ENCODE data around the gene ANO2.
"Not testable (repeated sequence)": the region's sequence is repeated elsewhere in the genome, so short reads cannot be mapped to it uniquely, and the experiment has no call there.

ANO2 gene

DNA sequence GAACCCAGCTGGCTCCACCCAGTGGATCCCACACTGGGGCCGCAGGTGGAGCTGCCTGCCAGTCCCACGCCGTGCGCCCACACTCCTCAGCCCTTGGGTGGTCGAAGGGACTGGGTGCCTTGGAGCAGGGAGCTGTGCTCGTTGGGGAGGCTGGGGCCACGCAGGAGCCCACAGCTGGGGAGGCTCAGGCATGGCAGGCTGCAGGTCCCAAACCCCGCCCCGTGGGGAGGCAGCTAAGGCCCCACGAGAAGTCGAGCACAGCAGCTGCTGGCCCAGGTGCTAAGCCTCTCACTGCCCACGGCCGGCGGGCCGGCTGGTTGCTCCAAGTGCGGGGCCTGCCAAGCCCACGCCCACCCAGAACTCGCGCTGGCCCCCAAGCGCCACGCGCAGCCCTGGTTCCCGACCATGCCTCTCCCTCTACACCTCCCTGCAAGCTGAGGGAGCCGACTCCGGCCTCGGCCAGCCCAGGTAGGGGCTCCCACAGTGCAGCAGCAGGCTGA lies 56.2 kb downstream of the ANO2 start:
- Histone ChIP-seq H3K4me3 (ENCODE audit: low read depth, low read length) (no peak overlapping the region), H3K27me3 (replicated peaks) (no peaks in the 10 kb centered on the region), H3K27ac (no peak overlapping the region), H3K36me3 (replicated peaks) (no peaks in the 10 kb centered on the region)
- no peak for DNase-seq
- in situ Hi-C loops (cut with HindIII; ENCODE audit: low pct_ligation_motif_present, low sequenced_read_pairs), result no loop called here
- TF ChIP-seq, protein P1, sequence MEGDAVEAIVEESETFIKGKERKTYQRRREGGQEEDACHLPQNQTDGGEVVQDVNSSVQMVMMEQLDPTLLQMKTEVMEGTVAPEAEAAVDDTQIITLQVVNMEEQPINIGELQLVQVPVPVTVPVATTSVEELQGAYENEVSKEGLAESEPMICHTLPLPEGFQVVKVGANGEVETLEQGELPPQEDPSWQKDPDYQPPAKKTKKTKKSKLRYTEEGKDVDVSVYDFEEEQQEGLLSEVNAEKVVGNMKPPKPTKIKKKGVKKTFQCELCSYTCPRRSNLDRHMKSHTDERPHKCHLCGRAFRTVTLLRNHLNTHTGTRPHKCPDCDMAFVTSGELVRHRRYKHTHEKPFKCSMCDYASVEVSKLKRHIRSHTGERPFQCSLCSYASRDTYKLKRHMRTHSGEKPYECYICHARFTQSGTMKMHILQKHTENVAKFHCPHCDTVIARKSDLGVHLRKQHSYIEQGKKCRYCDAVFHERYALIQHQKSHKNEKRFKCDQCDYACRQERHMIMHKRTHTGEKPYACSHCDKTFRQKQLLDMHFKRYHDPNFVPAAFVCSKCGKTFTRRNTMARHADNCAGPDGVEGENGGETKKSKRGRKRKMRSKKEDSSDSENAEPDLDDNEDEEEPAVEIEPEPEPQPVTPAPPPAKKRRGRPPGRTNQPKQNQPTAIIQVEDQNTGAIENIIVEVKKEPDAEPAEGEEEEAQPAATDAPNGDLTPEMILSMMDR (IDR thresholded peaks at IDR 0.05; ENCODE audit: low read depth, low read length, missing control alignments), result no peak

DNA sequence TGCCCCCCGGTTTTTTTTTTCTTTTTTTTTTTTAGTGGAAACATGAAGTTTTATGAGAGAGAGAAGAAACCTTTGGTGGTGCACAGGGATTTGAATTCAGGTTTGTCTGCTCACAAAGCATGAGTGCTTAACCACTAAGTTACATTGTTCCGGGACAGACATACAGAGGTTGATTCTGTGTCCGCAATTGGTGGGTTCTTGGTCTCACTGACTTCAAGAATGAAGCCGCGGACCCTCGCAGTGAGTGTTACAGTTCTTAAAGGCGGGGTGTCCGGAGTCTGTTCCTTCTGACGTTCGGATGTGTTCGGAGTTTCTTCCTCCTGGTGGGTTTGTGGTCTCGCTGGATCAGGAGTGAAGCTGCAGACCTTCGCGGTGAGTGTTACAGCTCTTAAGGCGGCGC lies 57.2 kb downstream of the ANO2 start:
- H3K36me3 ChIP-seq (replicated peaks); H3K4me3 ChIP-seq (ENCODE audit: low read depth, low read length); H3K27me3 ChIP-seq (replicated peaks); DNase-seq; H3K27ac ChIP-seq; in situ Hi-C loops (cut with HindIII; ENCODE audit: low pct_ligation_motif_present, low sequenced_read_pairs): not testable (repeated sequence)

DNA sequence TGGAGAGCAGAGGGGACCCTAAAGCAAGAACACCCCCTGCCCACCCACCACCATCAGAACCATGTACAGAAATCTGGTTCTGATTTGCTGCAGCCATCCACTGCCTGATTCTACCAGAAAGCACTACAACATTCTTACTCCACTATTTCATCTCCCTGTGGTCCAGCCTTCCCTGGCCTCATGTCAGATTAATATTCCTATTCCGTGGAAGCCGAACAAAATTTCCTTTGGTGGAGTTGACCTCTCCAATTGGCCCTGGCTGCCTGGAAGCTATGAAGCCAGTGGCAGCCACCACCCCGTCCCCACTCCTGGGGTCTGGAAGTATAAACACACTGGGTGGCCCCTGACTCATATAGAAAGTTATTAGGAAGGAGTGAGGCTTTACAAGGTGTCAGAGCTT lies 60.2 kb downstream of the ANO2 start:
- in situ Hi-C loops (cut with HindIII; ENCODE audit: low pct_ligation_motif_present, low sequenced_read_pairs), result no loop called here
- Histone ChIP-seq H3K27ac (no peak overlapping the region), H3K4me3 (ENCODE audit: low read depth, low read length) (no peak overlapping the region), H3K36me3 (replicated peaks) (no peaks in the 10 kb centered on the region), H3K27me3 (replicated peaks) (no peaks in the 10 kb centered on the region)
- TF ChIP-seq, protein P1 (IDR thresholded peaks at IDR 0.05; ENCODE audit: low read depth, low read length, missing control alignments), result no peak
- no peak for DNase-seq

DNA sequence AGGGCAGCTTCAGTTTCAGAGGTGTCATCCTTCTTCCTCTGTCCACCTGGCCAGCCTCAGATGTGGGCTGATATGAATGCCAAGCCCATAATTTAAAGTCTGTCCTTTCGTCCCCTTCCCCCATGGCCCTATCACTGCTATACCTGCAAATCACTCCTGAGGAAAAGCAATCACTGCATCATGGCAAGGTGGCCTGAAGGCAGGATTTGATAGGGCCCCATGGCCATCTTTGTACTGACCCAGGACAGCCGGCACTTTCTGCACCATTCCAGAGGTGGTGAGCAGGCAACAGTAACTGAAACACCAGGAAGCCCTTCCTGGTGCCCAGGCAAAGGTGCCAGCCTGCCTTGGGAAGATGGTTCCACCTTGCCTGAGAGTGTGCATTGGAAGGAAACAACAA lies 60.8 kb downstream of the ANO2 start:
- Histone ChIP-seq H3K27ac (no peak overlapping the region), H3K27me3 (replicated peaks) (no peaks in the 10 kb centered on the region), H3K36me3 (replicated peaks) (no peaks in the 10 kb centered on the region), H3K4me3 (ENCODE audit: low read depth, low read length) (no peak overlapping the region)
- in situ Hi-C loops (cut with HindIII; ENCODE audit: low pct_ligation_motif_present, low sequenced_read_pairs), result no loop called here
- DNase-seq, result no peak
- TF ChIP-seq, protein P1 (IDR thresholded peaks at IDR 0.05; ENCODE audit: low read depth, low read length, missing control alignments), result no peak

DNA sequence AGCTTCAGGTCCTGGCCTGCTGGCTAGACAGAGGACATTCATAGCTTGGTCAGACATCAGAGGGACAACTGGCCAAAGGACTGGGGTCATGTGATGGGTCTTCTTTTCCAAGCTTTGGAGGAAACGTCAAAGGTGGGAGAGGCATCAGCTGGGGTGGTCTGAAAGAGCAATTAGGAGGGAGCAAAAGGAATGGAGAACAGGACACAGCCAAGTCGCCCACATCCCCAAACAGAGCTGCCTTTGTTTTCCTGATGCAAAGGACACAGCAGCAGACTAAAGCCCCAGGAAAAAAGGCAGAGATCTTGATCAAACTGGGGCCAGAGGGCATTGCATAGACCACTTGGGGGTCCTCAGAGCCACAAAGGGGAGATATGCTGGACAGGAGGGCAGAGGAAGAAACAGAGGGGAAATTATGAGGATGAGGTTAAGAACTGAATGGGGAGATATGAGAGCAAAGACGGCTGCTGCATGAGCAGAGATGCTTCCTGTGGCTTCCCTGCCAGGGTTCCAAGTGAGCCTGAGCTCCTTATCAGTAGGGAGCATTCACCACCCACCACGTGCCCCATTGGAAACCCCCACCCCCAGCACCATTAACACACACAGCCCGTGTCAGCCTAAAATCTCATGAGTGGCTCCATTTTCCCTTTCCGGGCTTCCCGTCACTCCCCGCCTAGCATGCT lies 62.4 kb downstream of the ANO2 start:
- no peak overlapping the region for H3K27ac ChIP-seq
- TF ChIP-seq, protein P1 (IDR thresholded peaks at IDR 0.05; ENCODE audit: low read depth, low read length, missing control alignments), result no peak
- in situ Hi-C loops (cut with HindIII; ENCODE audit: low pct_ligation_motif_present, low sequenced_read_pairs), result no loop called here
- no peaks in the 10 kb centered on the region for H3K27me3 ChIP-seq (replicated peaks)
- H3K4me3 ChIP-seq (ENCODE audit: low read depth, low read length), result no peak overlapping the region
- no peaks in the 10 kb centered on the region for H3K36me3 ChIP-seq (replicated peaks)
- no peak for DNase-seq

DNA sequence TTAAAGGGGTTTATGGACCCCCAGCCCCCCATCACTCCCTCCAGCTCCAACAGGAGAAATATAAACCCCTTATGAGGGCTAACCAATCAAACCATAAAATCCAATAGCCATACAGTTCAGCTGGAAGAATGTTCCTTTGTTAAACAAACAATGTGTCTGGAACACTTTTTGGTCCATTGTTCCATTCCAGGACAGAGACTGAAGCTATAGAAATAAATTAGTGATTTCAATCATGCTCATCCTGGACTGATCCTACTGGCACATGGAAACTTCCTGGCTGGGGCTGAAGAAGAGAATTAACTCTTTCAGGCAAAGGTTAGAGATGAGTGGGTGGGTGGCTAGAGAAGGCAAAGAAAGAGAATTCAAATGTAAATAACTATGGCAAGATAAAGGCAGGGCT lies 63.4 kb downstream of the ANO2 start:
- Histone ChIP-seq H3K27me3 (replicated peaks) (no peaks in the 10 kb centered on the region), H3K36me3 (replicated peaks) (no peaks in the 10 kb centered on the region), H3K27ac (no peak overlapping the region), H3K4me3 (ENCODE audit: low read depth, low read length) (no peak overlapping the region)
- in situ Hi-C loops (cut with HindIII; ENCODE audit: low pct_ligation_motif_present, low sequenced_read_pairs), result no loop called here
- TF ChIP-seq, protein P1 (IDR thresholded peaks at IDR 0.05; ENCODE audit: low read depth, low read length, missing control alignments), result no peak
- DNase-seq, result no peak
